HepG2 (cell line): Measurements from ENCODE around the gene C2.

Source experiments
- EP300 ChIP-seq, 3 experiments: sonication (generic) in 1 of 3; formaldehyde crosslinking in 1 of 3; IDR thresholded peaks; 2 replicates each; pipeline versions ENCODE4 v1.5.1 to v1.6.1; 2011 to 2020; ENCODE audit warnings: low read depth in 2 of 3, low read length in 2 of 3, borderline replicate concordance in 1 of 3, improper control_type of control experiment in 1 of 3, mild to moderate bottlenecking in 1 of 3, missing genetic modification reagents in 1 of 3, moderate library complexity in 1 of 3
- ZNF143 ChIP-seq: sonication (generic); formaldehyde crosslinking; IDR thresholded peaks from 2 replicates; pipeline ENCODE4 v1.4.0; 2020; ENCODE audit warnings: missing genetic modification reagents
- TF ChIP-seq, protein P1 (sequence below): sonication (generic); formaldehyde crosslinking; IDR thresholded peaks from 2 replicates; pipeline ENCODE4 v1.4.0; 2020; ENCODE audit warnings: missing genetic modification reagents, borderline replicate concordance

DNA sequence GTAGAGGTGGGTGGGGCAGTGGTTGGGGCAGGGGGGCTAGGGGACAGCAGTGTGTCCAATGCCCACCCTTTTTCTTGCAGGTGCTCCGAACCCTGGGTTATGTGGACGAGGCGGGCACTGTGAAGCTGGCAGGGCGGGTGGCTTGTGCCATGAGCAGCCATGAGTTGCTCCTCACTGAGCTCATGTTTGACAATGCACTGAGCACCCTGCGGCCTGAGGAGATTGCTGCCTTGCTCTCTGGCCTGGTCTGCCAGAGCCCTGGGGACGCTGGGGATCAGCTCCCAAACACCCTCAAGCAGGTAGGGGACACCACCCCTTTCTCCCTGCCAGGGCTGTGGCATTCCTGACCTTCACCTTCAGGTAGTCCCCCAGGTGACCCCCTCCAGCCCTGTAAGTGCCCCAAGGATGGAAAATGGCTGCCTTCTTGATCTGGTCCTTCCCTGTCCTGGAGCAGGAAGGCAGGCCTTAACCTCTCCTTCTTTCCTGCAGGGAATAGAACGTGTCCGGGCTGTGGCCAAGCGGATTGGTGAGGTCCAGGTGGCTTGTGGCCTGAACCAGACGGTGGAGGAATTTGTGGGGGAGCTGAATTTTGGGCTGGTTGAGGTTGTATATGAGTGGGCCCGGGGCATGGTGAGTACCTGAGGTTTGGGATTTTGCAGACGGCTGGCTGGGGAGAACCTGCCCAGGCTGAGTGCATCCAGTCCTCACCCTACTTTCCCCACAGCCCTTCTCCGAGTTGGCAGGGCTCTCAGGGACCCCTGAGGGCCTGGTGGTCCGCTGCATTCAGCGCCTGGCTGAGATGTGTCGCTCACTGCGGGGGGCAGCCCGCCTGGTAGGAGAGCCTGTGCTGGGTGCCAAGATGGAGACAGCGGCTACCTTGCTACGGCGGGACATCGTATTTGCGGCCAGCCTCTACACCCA lies 41.5 kb downstream of the C2 start:
- no peak for TF ChIP-seq ZNF143 (CRISPR knock-in tag)
- TF ChIP-seq, protein P1, sequence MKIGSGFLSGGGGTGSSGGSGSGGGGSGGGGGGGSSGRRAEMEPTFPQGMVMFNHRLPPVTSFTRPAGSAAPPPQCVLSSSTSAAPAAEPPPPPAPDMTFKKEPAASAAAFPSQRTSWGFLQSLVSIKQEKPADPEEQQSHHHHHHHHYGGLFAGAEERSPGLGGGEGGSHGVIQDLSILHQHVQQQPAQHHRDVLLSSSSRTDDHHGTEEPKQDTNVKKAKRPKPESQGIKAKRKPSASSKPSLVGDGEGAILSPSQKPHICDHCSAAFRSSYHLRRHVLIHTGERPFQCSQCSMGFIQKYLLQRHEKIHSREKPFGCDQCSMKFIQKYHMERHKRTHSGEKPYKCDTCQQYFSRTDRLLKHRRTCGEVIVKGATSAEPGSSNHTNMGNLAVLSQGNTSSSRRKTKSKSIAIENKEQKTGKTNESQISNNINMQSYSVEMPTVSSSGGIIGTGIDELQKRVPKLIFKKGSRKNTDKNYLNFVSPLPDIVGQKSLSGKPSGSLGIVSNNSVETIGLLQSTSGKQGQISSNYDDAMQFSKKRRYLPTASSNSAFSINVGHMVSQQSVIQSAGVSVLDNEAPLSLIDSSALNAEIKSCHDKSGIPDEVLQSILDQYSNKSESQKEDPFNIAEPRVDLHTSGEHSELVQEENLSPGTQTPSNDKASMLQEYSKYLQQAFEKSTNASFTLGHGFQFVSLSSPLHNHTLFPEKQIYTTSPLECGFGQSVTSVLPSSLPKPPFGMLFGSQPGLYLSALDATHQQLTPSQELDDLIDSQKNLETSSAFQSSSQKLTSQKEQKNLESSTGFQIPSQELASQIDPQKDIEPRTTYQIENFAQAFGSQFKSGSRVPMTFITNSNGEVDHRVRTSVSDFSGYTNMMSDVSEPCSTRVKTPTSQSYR (CRISPR knock-in tag), result no peak
- no peak for TF ChIP-seq EP300 (IDR thresholded peaks at IDR 0.05; ENCODE audit: low read depth in 2 of 2, low read length in 2 of 2)
- no peak for TF ChIP-seq EP300 (CRISPR knock-in tag; IDR thresholded peaks at IDR 0.05; ENCODE audit: borderline replicate concordance)
